Measurements from ENCODE around the gene UGT2B17. TPM values are rescaled to one million over a fixed set of nuclear protein-coding genes. Genes with fewer than 3 reads are reported as not detected.
"Not testable (repeated sequence)": the region's sequence is repeated elsewhere in the genome, so short reads cannot be mapped to it uniquely, and the experiment has no call there.

UGT2B17 gene
- total RNA-seq, 1 donor from 2014 or later, result not detected

GRCh38 chr4:68569466-68570121 is 6.5 kb downstream of the UGT2B17 start:
- DNase-seq (ENCODE audit: low spot score), result no peak
- no peak for TF ChIP-seq CTCF (IDR thresholded peaks at IDR 0.05; ENCODE audit: unreplicated experiment)
- H3K36me3 Mint-ChIP-seq (ENCODE audit: low read depth, unreplicated experiment), result no peaks in the 10 kb centered on the region
- no peak overlapping the region for H3K27ac Mint-ChIP-seq (ENCODE audit: unreplicated experiment)
- H3K9me3 Mint-ChIP-seq (ENCODE audit: unreplicated experiment), result peaks cover 4% of the 10 kb centered on the region
- H3K4me1 Mint-ChIP-seq (ENCODE audit: unreplicated experiment), result peaks cover 12% of the 10 kb centered on the region
- H3K4me3 Mint-ChIP-seq (ENCODE audit: unreplicated experiment), result no peak overlapping the region
- no peaks in the 10 kb centered on the region for H3K27me3 Mint-ChIP-seq (ENCODE audit: unreplicated experiment)

- H3K27me3 Mint-ChIP-seq (ENCODE audit: unreplicated experiment); H3K27ac Mint-ChIP-seq (ENCODE audit: unreplicated experiment); H3K4me3 Mint-ChIP-seq (ENCODE audit: unreplicated experiment); H3K9me3 Mint-ChIP-seq (ENCODE audit: unreplicated experiment); DNase-seq (ENCODE audit: low spot score); H3K36me3 Mint-ChIP-seq (ENCODE audit: low read depth, unreplicated experiment): not testable (repeated sequence)
- peaks cover 12% of the 10 kb centered on the region for H3K4me1 Mint-ChIP-seq (ENCODE audit: unreplicated experiment)
These were observed 7.1 kb downstream of the UGT2B17 start for GRCh38 chr4:68569036-68569435.

GRCh38 chr4:68568535-68568934 is 7.6 kb downstream of the UGT2B17 start:
- H3K27ac Mint-ChIP-seq (ENCODE audit: unreplicated experiment); H3K9me3 Mint-ChIP-seq (ENCODE audit: unreplicated experiment); H3K27me3 Mint-ChIP-seq (ENCODE audit: unreplicated experiment); H3K36me3 Mint-ChIP-seq (ENCODE audit: low read depth, unreplicated experiment); H3K4me1 Mint-ChIP-seq (ENCODE audit: unreplicated experiment); DNase-seq (ENCODE audit: low spot score); H3K4me3 Mint-ChIP-seq (ENCODE audit: unreplicated experiment): not testable (repeated sequence)

- H3K36me3 Mint-ChIP-seq (ENCODE audit: low read depth, unreplicated experiment); H3K4me1 Mint-ChIP-seq (ENCODE audit: unreplicated experiment); H3K27me3 Mint-ChIP-seq (ENCODE audit: unreplicated experiment); DNase-seq (ENCODE audit: low spot score); H3K9me3 Mint-ChIP-seq (ENCODE audit: unreplicated experiment); H3K27ac Mint-ChIP-seq (ENCODE audit: unreplicated experiment); H3K4me3 Mint-ChIP-seq (ENCODE audit: unreplicated experiment): not testable (repeated sequence)
These were observed 9.8 kb downstream of the UGT2B17 start for GRCh38 chr4:68566364-68566763.

GRCh38 chr4:68565082-68565481 is 11.0 kb downstream of the UGT2B17 start:
- H3K4me1 Mint-ChIP-seq (ENCODE audit: unreplicated experiment); H3K27ac Mint-ChIP-seq (ENCODE audit: unreplicated experiment); H3K36me3 Mint-ChIP-seq (ENCODE audit: low read depth, unreplicated experiment); H3K27me3 Mint-ChIP-seq (ENCODE audit: unreplicated experiment); DNase-seq (ENCODE audit: low spot score); H3K4me3 Mint-ChIP-seq (ENCODE audit: unreplicated experiment); H3K9me3 Mint-ChIP-seq (ENCODE audit: unreplicated experiment): not testable (repeated sequence)

- H3K9me3 Mint-ChIP-seq (ENCODE audit: unreplicated experiment), result not testable (repeated sequence)
These were observed 15.6 kb downstream of the UGT2B17 start for GRCh38 chr4:68560364-68561070.

GRCh38 chr4:68553830-68554229 is 22.3 kb downstream of the UGT2B17 start:
- H3K4me3 Mint-ChIP-seq (ENCODE audit: unreplicated experiment); H3K9me3 Mint-ChIP-seq (ENCODE audit: unreplicated experiment); H3K4me1 Mint-ChIP-seq (ENCODE audit: unreplicated experiment); H3K36me3 Mint-ChIP-seq (ENCODE audit: low read depth, unreplicated experiment); H3K27me3 Mint-ChIP-seq (ENCODE audit: unreplicated experiment); H3K27ac Mint-ChIP-seq (ENCODE audit: unreplicated experiment); DNase-seq (ENCODE audit: low spot score): not testable (repeated sequence)

More at GRCh38 chr4:68560364-68561070, 15.6 kb downstream of the UGT2B17 start:
- H3K4me3 Mint-ChIP-seq (ENCODE audit: unreplicated experiment); DNase-seq (ENCODE audit: low spot score); H3K27me3 Mint-ChIP-seq (ENCODE audit: unreplicated experiment); H3K27ac Mint-ChIP-seq (ENCODE audit: unreplicated experiment); H3K4me1 Mint-ChIP-seq (ENCODE audit: unreplicated experiment); H3K36me3 Mint-ChIP-seq (ENCODE audit: low read depth, unreplicated experiment): not testable (repeated sequence)

- peak overlapping the region; percentile 88 for H3K27ac Mint-ChIP-seq (ENCODE audit: unreplicated experiment)
- not testable (repeated sequence) for H3K4me1 Mint-ChIP-seq (ENCODE audit: unreplicated experiment); H3K9me3 Mint-ChIP-seq (ENCODE audit: unreplicated experiment); H3K36me3 Mint-ChIP-seq (ENCODE audit: low read depth, unreplicated experiment); H3K4me3 Mint-ChIP-seq (ENCODE audit: unreplicated experiment); DNase-seq (ENCODE audit: low spot score); H3K27me3 Mint-ChIP-seq (ENCODE audit: unreplicated experiment)
These were observed 23.0 kb downstream of the UGT2B17 start for GRCh38 chr4:68552818-68553811.

- H3K27me3 Mint-ChIP-seq (ENCODE audit: unreplicated experiment); H3K27ac Mint-ChIP-seq (ENCODE audit: unreplicated experiment): not testable (repeated sequence)
These were observed 33.4 kb downstream of the UGT2B17 start for GRCh38 chr4:68542742-68543141.

More at GRCh38 chr4:68542742-68543141, 33.4 kb downstream of the UGT2B17 start:
- not testable (repeated sequence) for H3K4me3 Mint-ChIP-seq (ENCODE audit: unreplicated experiment); H3K4me1 Mint-ChIP-seq (ENCODE audit: unreplicated experiment); H3K36me3 Mint-ChIP-seq (ENCODE audit: low read depth, unreplicated experiment); DNase-seq (ENCODE audit: low spot score); H3K9me3 Mint-ChIP-seq (ENCODE audit: unreplicated experiment)

Measured in endothelial cell (in vitro differentiated cells).